Lung (tissue), 12 donors: Measurements from ENCODE around the gene TPP2. TPM values are rescaled to one million over a fixed set of nuclear protein-coding genes. Genes with fewer than 3 reads are reported as not detected.

Experiments used
- ATAC-seq: fragments of 200-7000 bp; cut with Tn5 transposase; one replicate; pipeline ENCODE4 v1.9.1; 2020; ENCODE audit warnings: moderate number of reproducible peaks; ENCODE audit not compliant: insufficient read depth, low FRiP score
- DNase-seq, 3 donors: peaks; one replicate each; pipeline ENCODE4 v3.0.0-alpha.2; 2013 to 2017
- H3K27ac ChIP-seq, 2 donors: one replicate each; pipeline ENCODE4 v1.5.1; 2013; ENCODE audit warnings: mild to moderate bottlenecking in 2 of 2, moderate library complexity in 2 of 2, control low read depth in 1 of 2, inconsistent platforms in 1 of 2, low read depth in 1 of 2, low read length in 1 of 2
- H3K27me3 ChIP-seq, 3 donors: one replicate each; pipeline ENCODE4 v1.5.1; 2013; ENCODE audit warnings: low read length in 2 of 3; ENCODE audit not compliant: control insufficient read depth in 3 of 3, insufficient read depth in 3 of 3
- H3K36me3 ChIP-seq, 4 donors: one replicate each; pipeline ENCODE4 v1.5.1; 2013; ENCODE audit warnings: low read length in 4 of 4, mild to moderate bottlenecking in 1 of 4, moderate library complexity in 1 of 4; ENCODE audit not compliant: control insufficient read depth in 4 of 4, insufficient read depth in 4 of 4
- H3K4me1 ChIP-seq, 5 donors: one replicate each; pipeline ENCODE4 v1.5.1; 2013; ENCODE audit warnings: low read length in 5 of 5, mild to moderate bottlenecking in 2 of 5, moderate library complexity in 1 of 5; ENCODE audit not compliant: control insufficient read depth in 5 of 5, insufficient read depth in 5 of 5
- H3K4me3 ChIP-seq: one replicate; pipeline ENCODE4 v1.5.1; 2013; ENCODE audit warnings: mild to moderate bottlenecking, control low read depth, moderate library complexity
- H3K9ac ChIP-seq, 2 donors: one replicate each; pipeline ENCODE4 v1.5.1; 2013; ENCODE audit warnings: low read length in 2 of 2, control low read depth in 1 of 2; ENCODE audit not compliant: insufficient read depth in 1 of 2
- H3K9me3 ChIP-seq, 4 donors: one replicate each; pipeline ENCODE4 v1.5.1; 2013; ENCODE audit warnings: low read length in 3 of 4, mild to moderate bottlenecking in 1 of 4, moderate library complexity in 1 of 4; ENCODE audit not compliant: control insufficient read depth in 4 of 4, insufficient read depth in 3 of 4
- CTCF ChIP-seq: IDR thresholded peaks from 2 replicates; pipeline ENCODE4 v1.5.1; 2012; ENCODE audit warnings: mild to moderate bottlenecking; ENCODE audit errors: control extremely low read depth, extremely low read depth
- WGBS, 2 donors: extraction: QIAGEN DNeasy Blood & Tissue Kit; methylation state at CpG; one replicate each; pipeline ENCODE4 v1.1.7; 2013; 5-methylcytosine and 5-hydroxymethylcytosine counted together
- polyA plus RNA-seq, 2 donors: library from polyadenylated mRNA; stranded (reverse); fragments of 200-250 nt; gene quantifications; one replicate each; pipeline ENCODE4 v1.2.1, GENCODE V29; 2013
- total RNA-seq, 2 donors: library from RNA; depleted of rRNA in 1 of 2; stranded (reverse); fragments of >200 nt in 1 of 2; gene quantifications; one replicate each; pipeline ENCODE4 v1.2.1, GENCODE V29; 2014 to 2021
- donor health status: control.
- donor health status: control.
- donor health status: Bipolar disorder and iron deficiency.
- donor health status: healthy.
- donor health status: DM: yes; HTN: yes; CAD: no.

Gene TPP2
- total and polyA plus RNA-seq, 4 donors, result 19.9 to 78.8 (median 29.8) TPM

GRCh38 chr13:102699504-102699903 is 102.7 kb downstream of the TPP2 start:
- no peak for TF ChIP-seq CTCF
- Histone ChIP-seq H3K9me3 (peaks cover 0 to 4% (median under 1%) of the 10 kb centered on the region in 4 donors), H3K4me1 (peaks cover 0 to 5% (median 0%) of the 10 kb centered on the region in 5 donors), H3K27ac (no peak overlapping the region), H3K36me3 (no peaks in the 10 kb centered on the region), H3K4me3 (no peak overlapping the region), H3K9ac (no peak overlapping the region), H3K27me3 (peaks cover 0 to under 1% (median 0%) of the 10 kb centered on the region in 3 donors)
- WGBS, 2 donors, result 76 to 87% methylated on average over 3 of the region's 3 CpGs
- DNase-seq, result no peak
- ATAC-seq, result no peak

GRCh38 chr13:102700088-102701031 is 103.6 kb downstream of the TPP2 start:
- no peak for ATAC-seq

GRCh38 chr13:102701331-102701730 is 104.5 kb downstream of the TPP2 start:
- Histone ChIP-seq H3K9me3 (peaks cover 0 to 4% (median under 1%) of the 10 kb centered on the region in 4 donors), H3K27me3 (no peaks in the 10 kb centered on the region), H3K36me3 (no peaks in the 10 kb centered on the region), H3K4me3 (no peak overlapping the region), H3K9ac (no peak overlapping the region), H3K27ac (no peak overlapping the region), H3K4me1 (peaks cover 0 to 5% (median 0%) of the 10 kb centered on the region in 5 donors)
- DNase-seq (no peak), ATAC-seq (no peak)
- TF ChIP-seq CTCF, result no peak
- WGBS, 2 donors, result 86 to 91% methylated on average over 5 of the region's 5 CpGs

More at GRCh38 chr13:102700088-102701031, 103.6 kb downstream of the TPP2 start:
- TF ChIP-seq CTCF, result no peak
- H3K4me1 ChIP-seq, result peaks cover 0 to 5% (median 0%) of the 10 kb centered on the region in 5 donors
- no peaks in the 10 kb centered on the region for H3K36me3 ChIP-seq
- H3K27ac ChIP-seq, result no peak overlapping the region
- DNase-seq, result no peak
- no peak overlapping the region for H3K4me3 ChIP-seq
- WGBS, 2 donors, result 78 to 90% methylated on average over 14 of the region's 14 CpGs
- H3K9ac ChIP-seq, result no peak overlapping the region
- H3K9me3 ChIP-seq, result peaks cover 0 to 4% (median under 1%) of the 10 kb centered on the region in 4 donors
- H3K27me3 ChIP-seq, result no peaks in the 10 kb centered on the region
